ENCODE results near the gene TNS3.
A peak's percentile ranks its signal among the peaks of the same experiment; 100 is the strongest.

TNS3 gene

DNA sequence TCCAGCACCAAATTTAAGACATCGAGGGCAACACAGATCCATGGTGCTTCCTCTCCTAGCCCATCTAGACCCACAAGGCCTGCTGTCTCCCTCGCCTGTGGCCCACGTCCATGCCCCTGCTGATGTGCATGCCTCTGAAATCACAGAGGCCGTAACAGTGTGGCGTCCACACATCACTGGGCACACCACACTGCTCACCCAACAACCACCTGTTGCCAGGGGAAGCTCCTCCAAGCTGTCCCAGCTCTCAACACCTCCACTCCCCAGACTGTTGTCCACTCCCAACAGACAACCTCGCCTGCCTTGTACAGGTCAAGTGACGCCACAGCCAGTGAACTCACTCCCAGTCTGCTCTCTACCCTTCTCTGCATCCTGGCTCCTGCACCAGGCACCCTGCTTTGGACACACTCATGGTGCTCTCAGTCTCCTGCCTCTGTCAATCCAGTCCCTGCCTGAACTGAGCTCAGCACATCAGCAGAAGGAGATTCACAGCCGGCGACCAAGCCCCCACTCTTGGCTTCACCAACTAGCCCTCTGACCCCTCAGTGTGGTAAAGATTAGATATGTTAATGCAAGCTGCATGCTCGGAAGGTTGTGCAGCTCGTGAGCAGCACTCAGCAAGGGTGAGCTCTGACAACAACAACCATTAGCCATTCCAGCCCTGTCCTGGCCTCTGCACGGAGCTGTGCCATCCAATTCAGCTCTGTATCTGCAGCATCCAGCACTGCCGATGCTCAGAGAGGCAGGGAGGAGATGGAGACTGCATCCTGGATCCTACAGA is 197.0 kb downstream of the TNS3 start:
- DNase-seq: no peak

DNA sequence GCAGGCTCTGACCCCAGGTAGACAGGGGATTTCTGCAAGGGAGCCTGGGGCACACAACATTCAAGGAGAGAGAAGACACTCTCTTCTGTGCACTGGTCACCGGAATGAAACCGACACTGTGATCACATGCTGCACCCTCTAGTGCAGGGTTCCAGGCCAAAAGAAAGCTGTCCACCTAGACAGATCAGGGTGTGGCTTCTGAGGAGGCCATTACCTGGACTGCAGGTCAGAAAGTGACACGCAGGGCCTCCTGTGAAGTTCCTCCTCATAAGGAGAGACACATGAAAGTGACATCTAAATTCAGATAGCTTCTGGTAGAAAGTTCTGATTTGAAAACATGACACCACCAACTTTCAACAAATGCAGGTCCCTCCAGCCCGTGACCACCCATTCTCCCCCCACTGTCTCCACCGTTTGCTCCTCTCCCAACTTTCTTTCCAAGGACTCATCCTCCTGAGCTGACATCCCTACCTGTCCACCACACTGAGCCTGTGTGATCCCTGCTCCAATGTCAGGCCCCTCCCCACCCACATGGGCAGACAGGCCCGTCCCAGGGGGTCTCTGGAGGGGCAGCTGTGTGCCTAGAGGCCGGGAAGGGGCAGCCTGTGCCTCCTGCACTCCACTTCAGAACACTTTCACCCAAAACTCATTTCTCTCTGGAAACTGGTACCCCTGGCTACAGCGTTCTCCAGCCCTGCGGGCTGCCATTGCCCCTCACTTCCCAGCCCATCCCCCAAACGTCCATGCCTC is 198.0 kb downstream of the TNS3 start:
- no peak for DNase-seq

DNA sequence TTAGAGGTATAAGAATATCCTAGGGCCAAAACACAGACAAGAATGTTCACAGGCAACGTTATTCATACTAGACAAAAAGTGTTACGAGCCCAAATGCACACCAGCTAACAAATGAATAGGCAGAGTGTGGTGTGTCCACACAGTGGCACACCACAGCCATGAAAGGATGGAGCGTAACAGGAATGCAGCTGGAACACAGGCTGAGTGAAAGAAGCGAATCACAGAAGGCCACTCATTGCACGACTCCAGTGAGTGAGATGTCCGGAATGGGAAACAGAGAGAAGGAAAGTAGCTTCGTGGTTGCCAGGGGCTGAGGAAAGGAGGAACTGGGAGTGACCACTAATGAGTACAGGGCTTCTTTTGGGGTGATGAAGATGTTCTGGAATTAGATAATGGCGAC is 198.8 kb downstream of the TNS3 start:
- DNase-seq: no peak

DNA sequence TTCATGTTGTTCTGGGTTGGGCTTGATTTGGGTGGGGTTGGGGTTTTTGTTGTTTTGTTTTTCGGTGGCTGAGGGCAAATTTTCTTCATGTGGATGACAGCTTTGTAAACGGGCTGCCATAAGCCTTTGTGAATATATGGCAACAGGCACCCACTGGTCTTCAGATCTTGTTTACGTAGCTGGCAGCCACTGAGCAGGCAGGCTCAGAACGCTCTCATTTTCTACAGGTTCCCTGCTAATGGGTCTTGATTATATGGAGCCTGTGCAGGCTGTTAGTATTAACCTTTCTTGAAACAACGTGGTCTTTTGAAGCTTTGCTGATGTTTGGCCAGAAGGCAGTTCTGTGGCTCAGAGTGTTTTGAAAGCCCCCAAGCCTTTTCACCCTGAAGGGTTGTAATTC is 199.7 kb downstream of the TNS3 start:
- DNase-seq: no peak

DNA sequence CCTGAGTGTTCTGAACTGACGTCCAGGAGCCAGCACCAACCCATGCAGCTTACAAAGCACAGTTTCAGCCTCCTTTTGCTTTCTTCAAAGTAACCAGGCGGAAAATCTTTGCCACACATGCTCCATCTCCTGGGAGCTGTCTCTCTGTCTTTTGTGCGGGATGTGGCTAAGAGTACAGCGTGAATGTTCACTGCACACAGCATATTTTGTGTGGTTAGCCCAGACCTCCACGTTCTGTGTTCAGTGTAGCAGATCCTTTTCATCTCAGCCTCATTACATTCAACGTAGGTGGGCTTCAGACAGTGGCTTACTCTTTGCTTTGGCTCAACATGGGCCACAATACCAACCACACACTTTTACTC is 200.8 kb downstream of the TNS3 start:
- DNase-seq: no peak

DNA sequence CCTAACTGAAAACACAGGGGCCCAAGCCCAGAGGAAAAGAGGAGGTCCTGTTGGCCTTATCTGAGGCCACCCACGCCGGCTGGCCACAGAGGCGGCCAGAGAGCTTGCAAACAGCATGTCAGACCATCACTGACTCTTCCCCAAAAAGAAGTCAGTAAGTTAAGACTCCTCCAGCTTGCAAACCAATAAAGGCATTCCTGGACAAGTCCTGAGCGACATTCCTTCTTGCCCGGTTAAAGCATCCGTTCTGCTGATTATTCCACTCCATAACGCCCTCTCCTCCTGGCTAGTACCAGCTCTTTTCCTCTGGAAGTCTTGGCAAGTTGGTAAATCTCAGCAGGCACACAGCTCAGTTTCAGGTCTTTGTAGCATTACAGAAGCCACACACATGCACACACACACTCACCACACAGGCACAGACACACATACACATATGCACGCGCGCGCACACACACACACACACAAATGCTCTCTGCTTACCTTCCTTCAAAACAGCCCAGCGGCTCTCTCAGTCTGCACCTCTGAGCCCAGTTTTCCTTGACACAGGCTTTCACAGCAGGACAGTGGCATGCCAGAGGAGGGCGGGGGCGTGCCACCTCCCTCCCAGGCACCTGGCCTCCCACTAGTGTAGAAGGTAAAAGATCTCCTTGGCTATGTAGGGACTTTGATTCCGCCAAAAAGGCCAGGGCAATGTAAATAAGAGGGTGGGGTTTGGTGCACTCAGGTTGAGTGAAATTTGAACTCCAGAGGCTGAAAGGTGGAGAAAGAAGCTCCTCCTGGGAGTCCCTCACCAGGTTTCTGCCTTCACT is 201.4 kb downstream of the TNS3 start:
- peak; percentile 60 for DNase-seq

DNA sequence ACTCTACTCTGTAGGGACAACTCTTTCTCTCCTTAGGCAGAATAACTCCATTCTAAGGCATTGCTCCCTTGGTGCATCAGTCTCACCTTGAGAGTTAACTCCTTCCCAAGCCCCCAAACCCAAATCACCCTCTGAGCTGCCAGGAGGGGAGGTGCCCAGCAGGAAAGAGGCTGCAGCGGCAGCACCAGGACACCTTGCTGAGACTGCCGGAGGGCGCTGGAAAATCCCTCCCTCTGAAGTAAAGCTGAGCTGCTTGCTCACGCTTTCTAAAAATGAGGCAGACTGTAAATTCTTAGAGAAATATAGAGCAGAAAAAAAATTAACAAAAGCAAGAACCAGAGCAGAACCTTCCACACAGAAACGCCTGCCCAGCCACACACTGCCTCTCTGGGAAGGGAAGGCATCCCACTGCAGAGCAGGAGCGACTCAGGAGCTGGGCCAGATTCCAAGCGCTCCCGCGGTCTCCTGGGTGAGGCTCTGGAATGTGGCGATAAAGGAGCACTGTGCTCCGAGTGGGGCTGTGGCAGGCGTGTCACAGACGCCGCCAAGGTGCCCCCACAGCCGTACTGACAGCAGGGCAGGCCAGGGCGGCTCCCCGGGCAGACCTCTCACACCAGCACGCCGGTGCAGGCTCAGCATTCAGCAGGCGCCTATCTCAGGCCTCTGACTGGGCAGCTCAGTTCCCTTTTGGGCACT is 202.1 kb downstream of the TNS3 start:
- peak; percentile 57 for DNase-seq

DNA sequence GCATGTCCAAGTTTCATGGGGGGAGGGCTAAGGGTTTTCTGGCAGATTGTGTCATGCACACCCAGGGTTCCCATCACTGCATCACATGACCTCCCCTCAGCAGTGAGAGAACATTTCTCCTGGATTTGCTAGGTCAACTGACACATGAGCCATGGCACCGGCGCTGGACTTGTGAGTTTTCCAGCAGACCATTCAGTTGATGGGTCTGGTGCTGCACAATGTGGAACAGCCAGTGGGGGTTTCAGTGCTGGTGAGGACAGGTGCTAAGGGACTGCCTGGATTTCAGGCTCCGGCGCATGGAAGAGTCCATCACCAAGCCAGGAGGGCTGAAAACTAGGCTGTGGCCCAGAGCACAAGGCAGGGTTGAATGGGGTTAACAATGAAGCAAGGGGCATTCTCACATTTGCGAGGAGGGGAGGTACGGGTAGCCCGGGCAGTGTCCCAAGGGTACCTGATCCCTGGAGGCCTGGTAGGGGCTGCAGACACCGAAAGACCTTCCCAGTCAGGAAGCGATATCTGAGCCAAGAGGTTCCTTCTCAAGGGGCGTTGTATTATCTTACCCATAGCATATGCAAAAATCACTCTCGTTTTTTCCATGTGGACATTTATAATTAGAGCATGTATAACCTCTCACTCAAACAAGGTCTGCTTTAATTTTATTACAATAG is 203.0 kb downstream of the TNS3 start:
- no peak for DNase-seq

DNA sequence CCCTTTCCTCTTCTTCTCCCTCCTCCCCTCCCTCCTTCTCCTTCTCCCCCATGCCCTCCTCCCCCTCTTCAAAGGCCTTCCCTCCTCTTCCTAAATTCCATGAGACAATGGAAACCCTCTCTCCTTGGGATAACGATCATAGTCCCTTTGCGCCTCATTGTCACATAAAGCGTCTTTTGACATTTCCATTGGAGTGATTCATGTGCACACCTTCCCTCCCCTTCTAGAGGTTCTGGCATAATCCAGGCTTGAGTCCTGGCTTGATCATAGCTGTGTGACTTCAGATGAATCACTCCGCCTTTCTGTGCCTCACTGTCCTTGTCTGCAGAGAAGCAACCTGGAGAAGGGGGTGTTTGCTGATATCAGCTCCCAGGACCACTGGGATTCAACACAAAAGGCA is 204.2 kb downstream of the TNS3 start:
- DNase-seq: no peak

DNA sequence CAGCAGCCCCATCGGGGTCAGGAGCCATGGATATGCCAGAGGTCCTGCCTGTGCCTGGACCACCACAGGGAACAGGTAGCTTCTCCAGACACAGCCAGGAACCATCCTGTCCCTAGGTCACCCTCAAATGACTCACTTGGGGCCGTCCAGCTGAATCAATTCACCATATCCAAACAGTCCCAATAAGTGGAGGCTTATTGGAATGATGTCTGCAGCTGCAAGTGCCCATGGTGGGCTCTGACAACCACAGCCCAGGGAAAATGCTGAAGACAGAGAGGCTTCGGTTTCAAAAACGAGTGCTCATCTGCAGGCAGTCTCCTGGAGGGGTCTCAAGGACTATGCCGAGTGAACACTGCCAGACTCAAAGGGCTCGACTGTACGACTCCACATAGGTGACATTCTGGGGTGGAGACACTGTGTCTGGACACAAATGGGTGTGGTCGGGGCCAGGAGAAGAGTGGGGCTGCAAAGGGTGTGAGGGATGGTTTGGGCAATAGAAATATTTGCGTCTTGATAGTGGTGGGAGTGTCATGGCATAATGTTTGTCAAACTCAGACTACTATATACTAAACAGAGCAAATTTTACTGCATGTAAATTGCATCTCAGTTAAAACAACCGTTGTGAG is 204.8 kb downstream of the TNS3 start:
- DNase-seq: no peak

DNA sequence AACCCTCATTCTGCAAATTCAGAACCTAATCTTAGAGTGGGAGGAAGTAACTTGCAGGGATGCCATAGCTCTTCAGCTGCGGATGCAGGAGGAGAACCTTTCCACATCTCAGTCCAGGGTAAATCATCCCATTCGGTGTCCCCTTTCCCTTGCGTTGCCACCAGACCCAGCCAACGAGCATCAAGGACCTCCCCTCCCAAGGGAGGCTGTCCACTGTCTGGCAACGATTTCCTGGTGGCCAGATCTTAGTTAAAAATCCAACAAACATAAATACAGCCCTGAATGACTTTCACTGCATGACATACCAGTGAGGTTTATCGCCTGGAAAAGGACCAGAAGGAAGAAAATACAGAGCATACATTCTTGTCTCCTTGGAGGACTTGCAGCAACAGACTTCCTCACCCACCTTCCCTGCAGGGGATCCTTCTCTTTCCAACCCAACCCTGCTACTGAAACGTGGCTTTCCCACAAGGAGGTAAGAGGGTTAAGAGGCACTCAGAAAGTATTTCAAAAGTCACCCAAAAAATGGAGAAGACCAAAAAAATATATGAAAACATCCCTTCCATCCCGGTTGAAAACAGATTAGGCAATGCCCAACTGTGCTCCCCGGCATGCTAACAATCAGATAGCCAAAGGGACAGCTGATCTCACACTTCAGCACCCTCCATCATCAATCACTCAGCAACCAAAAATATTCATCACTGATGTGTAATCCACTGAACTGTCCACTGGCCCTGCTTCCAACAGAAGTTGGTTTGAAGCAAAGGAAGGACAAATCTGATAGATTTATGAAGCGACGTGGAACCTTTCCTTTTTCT is 206.6 kb downstream of the TNS3 start:
- DNase-seq: no peak

DNA sequence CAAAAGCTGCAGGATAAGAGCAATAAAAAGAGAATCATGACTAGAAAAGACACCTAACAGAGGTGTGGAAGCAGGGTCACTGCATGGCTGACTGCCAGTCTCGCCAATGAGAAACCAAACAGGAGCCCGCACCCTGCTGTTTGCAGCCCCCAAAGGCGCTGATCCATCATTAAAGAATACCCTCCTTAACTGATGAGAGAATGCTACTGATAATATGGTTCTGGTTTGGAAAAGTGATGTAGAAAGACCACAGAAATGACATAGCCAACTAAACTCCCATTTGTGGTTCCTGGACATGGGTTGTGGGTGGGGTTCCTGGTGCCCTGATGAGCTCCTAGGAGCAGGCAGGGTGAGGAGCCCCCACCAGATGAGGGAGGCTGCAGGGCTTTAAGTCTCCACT is 207.4 kb downstream of the TNS3 start:
- no peak for DNase-seq

DNA sequence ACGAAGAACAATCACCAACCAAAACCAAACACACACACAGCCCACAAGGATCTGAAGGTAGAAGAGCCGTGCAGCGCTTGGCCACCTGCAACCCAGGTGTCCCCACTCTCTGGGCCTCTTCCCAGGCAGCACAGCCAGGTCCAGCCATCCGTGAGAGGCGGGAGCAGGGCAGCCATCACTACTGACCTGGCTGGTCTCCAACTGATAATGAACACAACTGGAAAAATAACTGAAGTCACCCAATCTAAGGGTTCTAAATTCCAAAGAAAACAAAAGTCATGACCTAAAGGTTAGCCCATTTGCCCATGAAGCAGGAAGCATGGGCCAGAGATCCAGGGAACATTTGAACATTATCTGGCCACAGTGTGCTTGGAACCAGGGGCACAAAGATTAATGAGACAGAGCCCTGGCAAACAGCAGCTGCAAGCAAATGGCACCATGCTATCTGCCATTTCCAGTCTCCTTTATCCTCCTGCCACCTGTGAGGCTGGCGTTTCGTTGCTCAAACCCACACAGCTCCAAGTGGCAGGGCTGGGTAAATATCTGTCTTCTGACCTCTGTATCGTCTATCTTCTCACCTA is 207.9 kb downstream of the TNS3 start:
- no peak for DNase-seq

DNA sequence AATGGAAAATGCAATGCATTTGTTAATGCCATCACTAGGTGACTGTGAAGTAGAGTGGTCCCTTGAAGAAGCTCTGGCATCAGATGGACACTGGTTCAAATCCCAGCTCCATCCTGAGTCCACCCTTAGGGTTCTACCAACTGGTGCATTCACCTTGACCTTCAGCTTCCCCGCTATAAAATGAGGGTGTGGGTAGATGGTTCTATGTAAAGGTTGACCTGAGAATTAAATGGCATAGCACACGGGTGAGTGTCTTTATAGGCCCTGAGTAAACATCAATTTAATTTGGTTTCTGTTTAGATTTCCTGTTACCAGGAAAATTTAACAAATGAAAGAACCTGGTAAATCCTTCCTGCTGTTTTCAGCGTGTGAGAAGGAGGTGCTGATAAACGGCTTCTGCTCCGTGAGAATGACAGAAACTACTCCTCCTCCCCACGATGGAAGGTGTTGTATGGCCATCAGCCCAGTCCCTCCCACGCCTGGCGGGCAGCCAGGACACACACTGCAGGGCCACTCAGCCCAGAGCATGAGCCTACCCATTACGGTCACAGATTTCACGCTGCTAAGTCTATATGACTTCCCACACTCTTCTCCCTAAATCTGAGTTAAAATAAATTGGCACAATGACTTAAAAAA is 210.1 kb downstream of the TNS3 start:
- DNase-seq: peak; percentile 51

DNA sequence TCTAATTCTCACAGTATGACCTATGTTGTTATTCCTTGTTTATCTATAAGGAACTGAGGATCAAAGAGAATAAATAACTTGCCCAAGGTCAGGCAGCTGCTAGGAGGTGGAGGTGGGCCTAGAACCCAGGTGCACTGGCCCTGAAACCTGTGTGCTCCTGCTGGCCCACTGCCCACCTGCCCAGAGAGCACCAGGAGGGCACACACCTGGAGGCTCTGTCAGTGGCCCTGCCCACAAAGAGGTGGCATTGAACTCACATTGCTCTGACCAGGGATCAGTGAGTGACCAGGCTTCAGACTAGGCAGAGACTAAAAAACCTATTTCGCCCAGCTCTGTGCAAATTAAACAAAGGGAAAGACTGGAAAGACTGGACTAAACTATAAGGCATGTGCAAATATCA is 210.6 kb downstream of the TNS3 start:
- DNase-seq: no peak

DNA sequence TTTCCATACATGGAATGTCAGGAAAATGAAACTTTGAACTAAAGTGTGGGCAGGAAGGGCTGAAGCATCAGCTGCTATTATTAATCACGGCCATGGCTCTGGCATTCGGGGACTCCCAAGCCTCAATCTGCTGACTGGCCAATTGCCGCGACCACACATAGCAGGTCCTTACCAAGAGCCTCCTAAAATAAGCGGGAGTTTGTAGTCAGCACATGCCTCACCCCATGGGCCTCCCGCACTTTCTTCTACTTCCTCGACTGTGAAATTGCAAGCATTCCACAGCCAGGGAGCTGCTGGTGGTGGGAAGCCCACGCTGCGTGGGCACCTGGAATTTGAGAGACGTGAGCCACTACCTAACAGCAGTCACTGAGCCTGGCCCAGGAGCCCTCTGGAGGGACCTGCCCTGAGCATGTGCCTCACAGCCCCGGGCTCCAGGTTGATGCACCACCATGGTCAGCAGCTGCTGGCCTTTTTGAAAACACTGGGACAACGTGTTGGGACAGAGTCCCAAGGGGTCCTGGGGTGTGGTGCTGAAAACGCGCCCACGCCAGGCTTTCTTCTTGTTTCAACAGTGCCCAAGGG is 211.4 kb downstream of the TNS3 start:
- no peak for DNase-seq

DNA sequence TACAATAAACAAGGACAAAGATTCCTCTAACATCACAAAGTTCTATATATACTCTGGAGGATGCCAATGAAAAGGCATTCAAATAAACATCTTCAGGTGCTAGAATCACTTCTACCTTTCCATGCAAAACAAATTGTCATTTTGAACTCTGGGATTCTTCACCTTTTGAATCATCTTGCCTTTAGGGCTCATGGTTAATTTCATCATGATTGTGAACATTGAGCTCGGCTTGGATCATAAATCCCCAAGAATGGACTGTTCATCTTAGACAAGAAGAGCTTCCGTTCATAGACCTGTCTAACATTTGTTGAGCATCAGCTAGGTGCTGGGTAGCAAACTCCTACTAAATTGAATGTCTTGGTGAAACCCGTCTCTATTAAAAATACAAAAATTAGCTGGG is 212.2 kb downstream of the TNS3 start:
- DNase-seq: no peak

DNA sequence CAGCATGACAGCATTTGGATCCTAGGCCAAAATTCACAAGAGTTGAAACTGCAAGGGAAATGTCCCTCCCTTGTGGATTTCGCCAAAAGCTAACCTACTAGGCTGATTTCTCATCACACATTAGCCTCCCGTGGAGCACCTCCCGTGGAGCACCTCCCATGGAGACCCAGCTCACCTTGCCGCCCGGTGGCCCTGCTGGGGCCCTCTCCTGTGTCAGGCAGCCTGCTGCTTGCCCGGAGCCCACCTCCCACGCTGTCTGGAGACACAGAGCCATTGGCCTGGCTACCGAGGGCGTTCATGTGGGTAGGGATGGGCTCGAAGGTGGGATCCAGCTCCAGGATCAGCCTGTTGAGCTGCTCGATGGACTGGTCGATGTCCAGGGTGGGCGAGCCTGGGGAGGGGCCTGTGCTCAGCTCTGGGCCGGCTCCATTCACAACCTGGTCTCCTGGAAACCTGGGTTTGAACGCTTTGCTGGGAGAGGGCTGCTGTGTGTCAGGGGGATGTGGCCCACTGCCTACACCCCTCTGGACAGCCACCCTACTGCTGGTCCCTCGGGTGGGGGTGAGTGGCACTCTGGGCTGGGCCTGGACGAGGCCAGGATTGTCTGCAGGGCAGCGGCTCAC is 213.6 kb downstream of the TNS3 start:
- DNase-seq: no peak

DNA sequence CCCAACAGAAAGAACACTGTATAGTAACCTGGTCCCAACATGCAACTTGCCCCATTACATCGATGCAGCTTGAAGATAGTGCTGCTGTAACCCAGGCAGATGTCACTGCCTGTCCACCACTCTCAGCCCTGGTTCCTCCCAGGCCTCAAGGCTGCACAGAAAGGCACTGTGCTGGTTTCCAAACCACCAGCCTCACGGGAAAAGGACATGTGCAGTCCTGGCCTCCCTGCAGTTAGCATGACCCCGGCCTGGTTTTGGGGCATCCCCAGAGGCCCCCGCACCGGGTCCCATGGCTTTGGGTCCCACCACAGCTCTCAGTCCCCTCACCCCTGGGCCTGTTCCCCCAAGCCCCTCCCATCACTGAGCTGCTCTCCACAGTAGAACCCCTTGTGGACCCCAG is 214.5 kb downstream of the TNS3 start:
- no peak for DNase-seq
